NCI-H69 (cell line): Measurements from ENCODE around the gene PRSS36.
"Not testable (repeated sequence)": the region's sequence is repeated elsewhere in the genome, so short reads cannot be mapped to it uniquely, and the experiment has no call there.

Experiments
- DNase-seq: peaks from one replicate; lab custom pipeline; 2025; lab: John Stamatoyannopoulos, UW

Gene PRSS36

DNA sequence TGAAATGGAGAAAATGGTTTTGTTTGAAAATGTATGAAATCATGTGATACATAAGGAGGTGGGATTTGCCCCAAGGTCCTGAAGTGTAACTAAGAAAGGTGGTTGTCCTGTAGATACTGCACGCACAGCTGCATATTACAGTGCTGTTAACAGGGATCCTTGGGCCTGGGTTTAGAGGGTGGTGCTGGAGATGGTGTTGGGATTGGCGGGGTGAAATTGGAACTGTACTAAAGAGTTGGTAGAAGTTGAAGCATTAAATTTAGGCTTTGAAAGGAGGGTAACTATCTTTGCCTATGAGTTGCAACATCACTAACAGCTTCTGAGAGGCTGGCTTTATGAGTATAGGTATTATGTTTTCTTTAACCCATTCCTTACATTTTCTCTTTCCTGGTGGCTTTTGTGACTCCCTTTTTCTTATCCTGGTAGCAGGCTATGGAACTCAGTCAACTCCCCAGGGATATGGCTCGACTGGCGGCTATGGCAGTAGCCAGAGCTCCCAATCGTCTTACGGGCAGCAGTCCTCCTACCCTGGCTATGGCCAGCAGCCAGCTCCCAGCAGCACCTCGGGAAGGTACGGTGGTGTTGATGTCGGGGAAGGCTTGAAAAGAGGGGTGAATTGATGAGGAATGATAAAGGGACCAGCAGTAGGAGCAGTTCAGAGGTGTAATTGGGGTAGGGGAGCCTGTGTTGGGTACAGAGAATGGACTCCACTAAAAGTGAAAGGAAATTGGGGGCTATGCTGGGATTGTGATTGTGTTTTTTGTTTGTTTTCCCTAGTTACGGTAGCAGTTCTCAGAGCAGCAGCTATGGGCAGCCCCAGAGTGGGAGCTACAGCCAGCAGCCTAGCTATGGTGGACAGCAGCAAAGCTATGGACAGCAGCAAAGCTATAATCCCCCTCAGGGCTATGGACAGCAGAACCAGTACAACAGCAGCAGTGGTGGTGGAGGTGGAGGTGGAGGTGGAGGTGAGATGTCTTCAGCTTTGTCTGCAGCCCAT lies 33.9 kb upstream of the PRSS36 start:
- DNase-seq: no peak

DNA sequence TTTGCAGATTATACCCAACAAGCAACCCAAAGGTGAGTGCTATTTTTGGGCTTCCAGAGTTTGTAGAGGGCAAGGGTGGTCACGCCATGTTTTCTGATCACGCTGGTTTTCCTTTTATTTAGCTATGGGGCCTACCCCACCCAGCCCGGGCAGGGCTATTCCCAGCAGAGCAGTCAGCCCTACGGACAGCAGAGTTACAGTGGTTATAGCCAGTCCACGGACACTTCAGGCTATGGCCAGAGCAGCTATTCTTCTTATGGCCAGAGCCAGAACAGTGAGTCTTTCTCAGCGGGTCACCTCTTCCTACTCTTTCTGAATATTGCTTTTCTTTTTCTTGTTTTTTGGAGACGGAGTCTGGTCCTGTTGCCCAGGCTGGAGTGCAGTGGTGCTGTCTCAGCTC lies 32.5 kb upstream of the PRSS36 start:
- no peak for DNase-seq

DNA sequence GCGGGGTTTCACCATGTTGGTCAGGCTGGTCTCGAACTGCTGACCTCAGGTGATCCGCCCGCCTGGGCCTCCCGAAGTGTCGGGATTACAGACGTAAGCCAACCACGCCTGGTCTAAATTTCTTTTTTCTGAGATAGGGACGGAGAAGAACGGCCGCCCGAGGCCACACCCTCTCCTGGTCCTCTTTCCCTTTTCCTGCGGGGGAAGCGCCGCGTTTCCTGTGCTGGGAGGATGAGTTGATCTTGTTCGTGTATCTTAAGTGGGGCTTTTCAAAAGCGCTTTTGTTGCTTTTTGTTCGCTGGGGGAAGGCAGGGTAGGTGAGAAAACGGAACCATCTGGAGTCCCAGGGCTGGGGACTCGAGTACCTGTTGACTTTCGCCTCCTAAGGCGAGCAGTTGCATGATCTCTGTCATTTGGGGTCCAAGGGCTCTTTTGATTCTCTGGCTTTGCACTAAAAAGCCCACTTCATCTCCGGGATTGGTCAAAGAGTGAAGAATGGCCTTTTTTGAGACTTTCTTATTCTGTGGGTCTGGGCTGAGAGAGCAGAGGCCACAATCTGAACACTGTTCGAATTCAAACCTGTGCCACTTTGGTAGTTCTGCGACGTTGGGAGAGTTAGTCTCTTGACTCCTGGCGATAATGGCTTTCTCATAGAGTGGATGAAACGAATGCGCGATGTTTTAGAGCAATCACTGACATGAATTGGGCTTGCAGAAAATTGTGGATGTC lies 31.4 kb upstream of the PRSS36 start:
- DNase-seq: peak; percentile 69

DNA sequence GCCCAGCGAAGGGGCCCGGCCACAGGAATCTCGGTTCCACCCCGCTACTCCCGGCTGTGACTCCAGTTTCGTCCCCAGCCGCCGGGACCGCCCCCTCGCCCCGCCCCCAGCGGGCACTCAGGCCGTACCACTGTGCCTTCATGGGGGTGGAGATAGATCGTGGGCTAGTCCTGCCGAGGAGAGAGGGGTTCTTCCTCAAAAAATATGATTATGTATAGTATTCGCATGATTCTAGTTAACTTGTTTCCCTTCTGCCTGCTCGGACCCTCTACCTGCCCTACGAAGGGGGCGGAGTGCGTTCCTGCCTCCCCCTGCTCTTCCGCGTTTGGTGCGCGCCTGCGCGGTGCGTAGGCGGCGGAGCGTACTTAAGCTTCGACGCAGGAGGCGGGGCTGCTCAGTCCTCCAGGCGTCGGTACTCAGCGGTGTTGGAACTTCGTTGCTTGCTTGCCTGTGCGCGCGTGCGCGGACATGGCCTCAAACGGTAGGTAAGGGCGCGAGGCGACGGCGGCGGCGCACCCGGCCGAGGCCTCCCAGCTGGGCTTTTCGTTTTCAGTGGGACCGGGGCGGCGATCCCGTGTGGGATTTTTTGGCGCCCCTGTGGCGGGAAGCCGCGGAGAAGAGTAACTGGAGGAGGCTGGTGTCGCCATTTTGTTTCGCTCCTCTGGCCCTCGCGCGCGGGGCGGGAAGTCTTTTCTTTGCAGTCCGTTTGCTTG lies 30.0 kb upstream of the PRSS36 start, which contains the start of gene FUS:
Gene FUS (plus strand): TSS at position 393 of the 713 bp plus-strand sequence. CDS start 76 bp downstream, at position 469.
- DNase-seq: peak; percentile 95

DNA sequence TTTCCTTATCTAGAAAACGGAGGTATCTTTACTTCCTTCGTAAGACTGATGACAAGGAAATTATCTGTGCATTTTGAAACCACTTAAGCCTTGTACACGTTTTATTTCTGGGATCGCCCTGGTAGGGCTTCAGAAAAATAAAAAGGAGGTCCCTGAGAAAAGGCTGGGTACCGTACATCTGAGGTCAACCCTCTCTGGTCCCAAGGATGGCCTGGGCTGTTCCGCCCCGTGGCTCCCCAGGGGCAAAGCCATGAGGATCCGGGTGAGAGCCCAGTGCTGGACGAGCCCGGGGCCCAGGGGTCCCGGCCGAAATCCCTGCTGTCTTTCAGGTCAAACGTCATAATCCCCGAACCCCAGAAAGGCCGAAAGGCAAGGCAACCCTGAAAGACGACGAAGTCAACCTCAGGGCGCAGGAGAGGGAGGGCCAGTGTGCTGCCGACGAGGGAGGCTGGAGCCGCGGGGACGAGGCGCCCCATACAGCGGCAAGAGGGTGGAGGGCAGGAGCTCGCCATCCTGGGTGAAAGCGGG lies 29.4 kb upstream of the PRSS36 start:
- no peak for DNase-seq

DNA sequence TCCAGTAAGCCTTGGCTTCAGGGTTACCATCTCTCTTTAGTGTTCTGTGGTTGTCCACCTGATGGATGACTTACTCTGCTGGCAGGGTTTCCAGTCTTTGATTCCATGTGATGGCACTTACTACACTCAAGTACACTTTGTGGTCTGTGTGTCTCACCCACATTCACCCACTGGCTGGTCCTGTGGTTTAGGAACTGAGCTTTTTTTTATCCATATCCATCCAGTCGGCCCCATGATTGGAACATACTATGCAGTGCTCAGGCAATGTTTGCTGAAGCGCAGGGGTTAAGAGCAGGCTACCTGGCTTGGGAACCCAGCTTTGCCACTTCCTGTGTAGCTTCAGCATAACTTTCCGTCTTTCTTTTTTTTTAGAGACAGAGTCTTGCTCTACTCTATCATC lies 27.3 kb upstream of the PRSS36 start:
- no peak for DNase-seq

DNA sequence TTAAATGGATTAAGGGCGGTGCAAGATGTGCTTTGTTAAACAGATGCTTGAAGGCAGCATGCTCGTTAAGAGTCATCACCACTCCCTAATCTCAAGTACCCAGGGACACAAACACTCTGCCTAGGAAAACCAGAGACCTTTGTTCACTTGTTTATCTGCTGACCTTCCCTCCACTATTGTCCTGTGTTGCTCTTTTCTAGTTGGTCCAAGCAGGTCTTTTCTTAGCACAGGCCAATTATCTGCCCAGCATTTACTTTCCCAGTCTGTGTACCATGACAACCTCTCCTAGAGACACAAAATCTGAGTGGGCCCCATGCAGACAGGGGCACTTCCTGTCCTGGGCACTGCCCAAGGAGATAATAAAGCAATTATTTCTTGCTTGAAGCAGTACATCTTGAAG lies 20.2 kb upstream of the PRSS36 start:
- DNase-seq: peak; percentile 74

DNA sequence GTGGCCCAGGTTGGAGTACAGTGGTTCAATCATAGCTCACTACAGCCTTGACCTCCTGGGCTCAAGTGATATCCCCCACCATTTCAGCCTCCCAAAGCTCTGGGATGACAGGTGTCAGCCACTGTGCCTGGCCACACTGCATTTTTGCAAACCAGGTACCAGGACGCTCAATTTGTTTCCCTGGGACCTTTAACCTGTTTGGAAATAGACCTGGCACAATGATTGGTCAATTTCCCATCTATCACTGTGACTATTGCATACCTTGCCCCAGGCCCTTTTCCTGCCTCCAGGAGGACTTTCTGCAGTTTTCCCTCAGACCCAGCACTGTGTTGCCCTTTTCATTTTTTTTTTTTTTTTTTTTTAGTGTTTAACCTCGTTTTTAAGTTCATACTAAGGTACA lies 19.0 kb upstream of the PRSS36 start:
- DNase-seq: no peak

DNA sequence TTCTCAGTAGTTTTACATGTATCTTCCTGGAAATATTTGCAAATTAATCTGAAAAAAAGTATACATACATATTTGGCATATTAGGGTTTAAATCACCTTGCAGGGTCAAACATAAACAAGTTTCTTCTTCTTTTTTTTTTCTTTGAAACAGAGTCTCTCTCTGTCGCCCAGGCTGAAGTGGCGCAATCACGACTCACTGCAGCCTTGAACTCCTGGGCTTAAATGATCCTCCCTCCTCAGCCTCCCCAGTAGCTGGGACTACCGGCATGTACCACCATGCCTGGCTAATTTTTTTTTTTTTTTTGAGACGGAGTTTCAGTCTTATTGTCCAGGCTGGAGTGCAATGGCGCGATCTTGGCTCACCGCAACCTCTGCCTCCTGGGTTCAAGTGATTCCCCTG lies 17.4 kb upstream of the PRSS36 start:
- DNase-seq: no peak

DNA sequence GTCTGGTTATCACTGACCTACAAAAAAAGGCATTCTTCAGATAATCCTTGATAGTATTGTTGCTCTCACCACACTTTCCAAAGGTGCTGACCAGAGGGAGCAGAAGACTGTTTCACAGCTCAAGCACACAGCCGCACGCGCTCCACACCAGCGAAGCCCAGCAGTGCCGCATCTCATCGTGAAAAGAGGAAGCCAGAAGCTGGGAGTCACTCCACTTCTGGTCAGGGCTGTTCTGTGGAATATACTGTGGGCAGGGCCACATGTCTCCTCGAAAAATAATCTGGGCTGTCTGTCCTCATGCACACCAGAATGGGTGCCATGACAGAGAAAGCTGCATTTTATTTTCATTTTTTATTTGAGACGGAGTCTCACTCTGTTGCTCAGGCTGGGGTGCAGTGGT lies 7.3 kb upstream of the PRSS36 start:
- peak; percentile 38 for DNase-seq

DNA sequence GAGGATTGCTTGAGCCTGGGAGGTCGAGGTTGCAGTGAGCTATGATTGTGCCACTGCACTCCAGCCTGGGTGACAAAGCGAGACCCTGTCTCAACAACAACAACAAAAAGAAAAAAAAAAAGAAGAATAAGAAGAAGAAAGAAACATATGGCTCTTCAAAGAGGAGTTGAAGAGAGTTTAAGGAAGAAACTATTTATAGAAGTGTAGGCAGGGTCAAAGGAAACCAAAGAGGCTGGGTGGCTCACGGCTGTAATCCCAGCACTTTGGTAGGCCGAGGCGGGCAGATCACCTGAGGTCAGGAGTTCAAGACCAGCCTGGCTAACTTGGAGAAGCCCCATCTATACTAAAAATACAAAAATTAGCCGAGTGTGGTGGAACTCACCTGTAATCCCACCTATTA lies 1.1 kb upstream of the PRSS36 start:
- not testable (repeated sequence) for DNase-seq

DNA sequence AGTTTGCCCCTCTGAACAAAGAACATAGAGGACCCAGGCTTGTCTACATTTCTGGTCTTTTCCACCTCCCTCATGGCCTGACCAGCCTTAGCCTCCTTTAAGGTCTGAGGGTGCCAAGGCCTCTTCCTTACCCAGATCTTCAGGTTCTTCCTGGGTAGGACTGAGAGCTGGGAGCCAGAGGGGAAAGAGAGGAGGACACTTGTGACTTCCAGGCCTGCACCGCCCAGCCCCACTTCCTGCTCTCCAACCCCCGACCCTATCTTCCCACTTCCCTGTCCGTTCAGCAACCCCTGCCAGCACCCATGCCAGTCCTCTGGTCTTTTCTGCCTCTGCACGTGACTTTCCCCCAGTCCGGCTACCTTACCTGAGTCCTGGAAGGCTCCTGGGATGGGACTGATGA lies 534 bp downstream of the PRSS36 start:
- no peak for DNase-seq

DNA sequence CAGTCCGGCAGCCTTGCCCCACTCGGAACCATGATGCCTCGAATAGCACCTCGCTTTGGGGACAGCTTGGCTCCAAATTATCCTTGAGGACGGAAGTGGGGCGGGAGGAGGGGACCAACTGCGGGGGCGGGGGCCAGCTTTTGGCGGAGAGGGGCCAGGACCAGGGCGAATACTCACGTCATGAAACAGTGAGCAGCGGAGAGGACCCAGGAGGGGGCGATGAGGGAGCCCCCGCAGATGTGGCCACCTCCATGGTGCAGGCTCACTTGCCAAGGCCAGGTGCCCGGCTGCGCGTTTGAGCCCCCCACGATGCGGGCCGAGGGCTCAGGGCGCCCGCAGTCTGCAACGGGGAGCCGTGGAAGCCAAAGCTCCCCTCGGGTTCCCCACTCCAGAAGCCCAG lies 970 bp downstream of the PRSS36 start:
- DNase-seq: no peak

DNA sequence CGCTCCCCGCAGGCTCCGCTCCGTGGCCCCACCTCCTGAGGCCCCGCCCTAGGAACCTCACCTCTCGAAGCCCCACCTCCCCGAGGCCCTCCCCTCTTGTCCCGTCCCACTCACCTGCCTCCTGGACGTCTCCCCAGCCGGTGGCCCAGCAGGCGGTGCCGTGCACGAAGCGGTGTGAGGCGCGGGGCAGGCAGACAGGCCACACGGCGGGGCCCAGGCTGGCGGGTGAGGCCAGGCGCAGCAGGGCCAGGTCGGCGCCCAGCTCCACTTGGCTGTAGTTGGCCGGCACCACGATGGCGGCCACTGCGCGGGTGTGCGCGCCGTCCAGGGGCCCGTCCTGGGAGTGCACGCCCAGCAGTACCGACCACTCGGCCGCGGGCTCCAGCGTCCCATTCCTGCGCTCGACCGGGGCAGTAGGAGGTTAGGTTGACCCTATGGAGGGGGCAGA lies 1.6 kb downstream of the PRSS36 start:
- peak; percentile 67 for DNase-seq

DNA sequence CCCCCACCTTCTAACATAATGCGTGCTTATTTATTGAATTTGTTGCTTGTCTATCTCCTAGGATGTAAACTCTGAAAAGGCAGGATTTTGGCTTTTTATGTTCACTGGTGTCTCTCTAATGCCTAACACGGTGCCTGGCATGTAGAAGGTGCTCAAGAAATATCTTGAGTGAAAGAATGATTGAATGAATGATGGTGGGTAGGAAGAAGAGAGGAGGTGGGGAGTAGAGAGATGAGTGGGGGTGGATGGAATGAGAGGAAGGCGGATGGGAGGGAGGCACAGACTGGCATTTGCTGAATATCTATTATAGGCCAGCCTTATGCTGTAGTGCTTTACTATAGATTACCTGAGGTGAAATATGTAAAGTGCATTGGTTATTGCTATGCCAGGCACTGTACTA lies 2.3 kb downstream of the PRSS36 start:
- no peak for DNase-seq

DNA sequence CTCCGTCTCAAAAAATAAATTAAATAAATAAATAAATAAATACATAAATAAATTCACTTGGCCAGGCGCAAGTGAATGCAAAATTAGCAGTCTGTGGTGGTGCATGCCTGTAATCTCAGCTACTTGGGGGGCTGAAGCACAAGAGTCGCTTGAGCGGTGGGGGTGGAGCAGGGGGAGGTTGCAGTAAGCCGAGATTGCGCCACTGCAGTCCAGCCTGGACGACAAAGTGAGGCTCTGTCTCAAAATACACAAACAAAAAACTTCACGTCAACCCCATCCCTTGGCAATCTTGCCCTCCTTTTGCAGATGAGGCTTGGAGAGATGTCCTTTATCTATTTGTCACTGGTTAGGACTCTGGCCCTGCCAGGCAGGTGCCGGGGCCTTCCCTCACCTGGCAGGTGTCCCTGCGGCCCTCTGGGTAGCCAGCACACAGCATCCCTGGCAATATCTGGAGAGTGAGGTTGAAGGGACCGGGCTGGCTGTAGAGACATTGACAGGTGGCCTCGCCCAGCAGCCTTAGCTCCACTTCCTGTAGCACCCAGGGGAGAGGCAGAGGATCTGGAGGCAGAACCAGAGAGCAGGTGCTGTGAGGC lies 4.4 kb downstream of the PRSS36 start:
- DNase-seq: peak; percentile 45

DNA sequence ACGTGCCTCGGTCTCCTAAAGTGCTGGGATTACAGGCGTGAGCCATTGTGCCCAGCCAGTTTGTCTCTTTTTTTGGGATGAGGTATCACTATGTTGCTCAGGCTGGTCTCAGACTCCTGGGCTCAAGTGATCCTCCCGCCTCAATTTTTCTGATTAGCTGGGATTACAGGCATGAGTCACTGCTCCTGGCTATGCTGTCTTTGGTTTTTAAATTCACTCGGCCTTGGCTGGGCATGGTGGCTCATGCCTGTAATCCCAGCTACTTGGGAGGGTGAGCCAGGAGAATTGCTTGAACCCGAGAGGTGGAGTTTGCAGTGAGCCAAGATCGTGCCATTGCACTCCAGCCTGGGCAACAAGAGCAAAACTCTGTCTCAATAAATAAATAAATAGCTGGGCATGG lies 5.4 kb downstream of the PRSS36 start:
- not testable (repeated sequence) for DNase-seq

DNA sequence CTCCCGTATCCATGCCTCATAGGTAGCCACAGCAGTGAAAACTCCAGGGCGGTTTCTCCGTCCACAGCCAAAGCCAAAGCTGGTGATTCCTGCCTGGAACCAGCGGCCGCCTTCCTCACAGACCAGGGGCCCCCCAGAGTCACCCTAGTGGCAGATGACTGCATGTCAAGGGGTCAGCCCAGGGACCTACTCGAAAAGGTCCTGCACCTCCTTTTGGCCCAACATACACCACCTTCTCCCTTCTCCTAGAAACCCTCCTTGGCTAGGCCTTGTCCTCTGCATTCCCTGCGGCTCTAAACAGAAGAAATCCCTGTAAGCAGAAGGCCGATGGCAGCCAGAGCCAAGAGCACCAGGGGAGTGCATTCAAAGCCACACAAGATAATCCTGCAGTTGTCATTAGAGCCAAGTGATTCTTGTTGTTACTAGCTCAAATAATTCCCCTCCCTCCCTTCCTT lies 6.1 kb downstream of the PRSS36 start:
- no peak for DNase-seq

DNA sequence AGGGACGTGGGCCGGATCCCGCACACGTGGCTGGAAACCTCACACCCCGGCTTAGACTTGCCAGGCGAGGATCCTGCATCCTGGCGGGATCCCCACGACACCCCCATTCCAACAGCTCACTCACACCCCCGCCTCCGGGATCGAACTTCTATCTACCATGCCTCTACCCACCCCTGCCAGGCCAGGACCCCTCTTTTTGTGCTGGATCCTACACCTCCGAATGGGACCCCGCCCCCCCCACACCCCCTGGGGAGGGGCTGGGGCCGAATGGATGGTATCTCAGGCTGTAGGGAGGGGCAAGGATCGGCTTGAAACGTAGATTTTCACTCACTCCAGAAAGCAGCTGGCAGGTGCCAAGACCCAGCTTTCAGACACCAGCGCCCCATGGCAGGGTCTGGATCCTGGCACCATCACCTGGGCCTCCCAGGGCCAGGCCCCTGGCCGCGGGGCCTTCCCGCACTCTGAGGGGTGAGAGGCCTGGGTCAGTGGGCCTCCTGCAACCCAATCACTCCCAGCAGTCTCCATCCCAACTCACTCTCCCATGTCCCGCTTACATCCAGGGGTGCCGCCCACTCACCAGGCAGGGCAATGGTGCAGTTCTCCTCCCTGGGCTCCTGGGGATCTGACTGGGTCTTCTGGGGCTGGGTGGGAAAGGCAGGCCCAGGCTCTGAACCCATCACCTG lies 6.7 kb downstream of the PRSS36 start:
- DNase-seq: no peak

DNA sequence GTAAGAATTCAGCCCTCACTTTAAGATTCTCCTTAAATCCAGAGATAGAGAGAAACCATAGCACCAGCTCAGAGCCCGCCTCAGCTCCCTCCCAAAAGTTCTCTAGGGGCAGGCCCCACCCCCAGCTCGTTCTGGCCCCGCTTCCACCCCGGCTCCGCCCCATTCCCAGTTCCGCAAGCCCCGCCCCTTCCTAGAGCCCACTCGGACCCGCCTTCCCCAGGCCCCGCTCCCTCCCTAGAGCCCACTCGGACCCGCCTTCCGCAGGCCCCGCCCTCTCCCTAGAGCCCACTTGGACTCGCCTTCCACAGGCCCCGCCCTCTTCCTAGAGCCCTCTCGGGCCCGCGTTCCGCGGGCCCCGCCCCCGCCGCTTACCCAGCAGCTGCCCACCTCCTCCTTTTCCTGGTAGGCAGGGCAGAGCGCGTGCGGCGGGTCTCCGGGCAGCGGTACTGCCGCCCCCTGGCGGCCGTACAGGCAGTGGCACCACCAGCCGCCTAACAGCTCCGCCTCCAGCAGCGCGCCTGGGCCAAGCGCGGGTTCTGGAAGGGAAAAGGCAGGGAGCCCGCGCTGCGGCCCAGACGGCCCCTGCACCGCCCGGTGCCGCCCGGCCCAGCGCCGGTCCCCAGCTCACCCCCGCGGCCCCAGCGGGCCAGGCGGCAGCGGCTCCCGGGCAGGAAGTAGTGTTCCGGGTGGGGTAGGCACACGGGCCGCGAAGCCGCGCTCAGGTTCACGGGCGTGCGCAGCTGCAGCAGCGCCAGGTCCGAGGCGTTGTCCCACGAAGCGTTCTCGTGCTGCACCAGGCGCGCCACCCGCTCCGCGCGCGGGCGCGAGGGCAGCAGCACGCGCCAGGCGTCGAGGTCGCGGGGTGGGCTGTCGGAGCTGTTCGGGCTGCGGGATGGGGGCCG lies 7.5 kb downstream of the PRSS36 start:
- DNase-seq: peak; percentile 100
